ENCODE results near the gene DNASE1L2.

The DNASE1L2 gene, protein sequence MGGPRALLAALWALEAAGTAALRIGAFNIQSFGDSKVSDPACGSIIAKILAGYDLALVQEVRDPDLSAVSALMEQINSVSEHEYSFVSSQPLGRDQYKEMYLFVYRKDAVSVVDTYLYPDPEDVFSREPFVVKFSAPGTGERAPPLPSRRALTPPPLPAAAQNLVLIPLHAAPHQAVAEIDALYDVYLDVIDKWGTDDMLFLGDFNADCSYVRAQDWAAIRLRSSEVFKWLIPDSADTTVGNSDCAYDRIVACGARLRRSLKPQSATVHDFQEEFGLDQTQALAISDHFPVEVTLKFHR

DNA sequence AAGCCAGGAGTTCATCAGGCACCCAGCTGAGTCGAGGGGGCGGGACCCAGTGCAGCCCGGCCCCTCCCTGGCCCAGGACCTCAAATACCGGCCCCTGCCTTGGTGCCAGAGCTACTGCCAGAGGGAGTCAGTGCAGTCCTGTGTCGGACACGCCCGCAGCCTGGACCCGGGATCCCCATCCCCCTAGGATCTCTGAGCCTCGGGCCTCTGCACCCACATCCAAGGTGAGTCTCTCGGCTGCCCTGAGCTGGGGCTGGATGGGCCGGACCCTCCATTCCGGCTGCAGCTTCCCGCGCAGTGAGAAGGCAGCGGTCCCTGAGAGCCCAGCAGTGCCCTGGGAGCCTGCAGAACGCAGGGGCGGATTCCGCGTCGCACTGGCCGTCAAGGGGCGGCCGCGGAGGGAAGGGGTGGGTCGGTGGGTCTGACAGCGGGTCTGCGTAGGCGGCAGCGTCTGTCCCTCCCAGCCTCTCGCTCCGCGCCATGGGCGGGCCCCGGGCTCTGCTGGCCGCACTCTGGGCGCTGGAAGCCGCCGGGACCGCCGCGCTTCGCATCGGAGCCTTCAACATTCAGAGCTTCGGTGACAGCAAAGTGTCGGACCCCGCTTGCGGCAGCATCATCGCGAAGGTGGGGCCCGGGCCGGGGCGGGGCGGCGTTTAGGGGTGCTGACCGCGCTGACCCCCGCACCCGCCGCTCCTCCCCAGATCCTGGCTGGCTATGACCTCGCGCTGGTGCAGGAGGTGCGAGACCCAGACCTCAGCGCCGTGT is at the start of gene DNASE1L2:
Gene DNASE1L2, plus strand, starts transcription at position 108 of the 765 bp plus-strand sequence. Its CDS starts 373 bp downstream, at position 481.
- DNase-seq (ENCODE audit: low spot score): no peak

GRCh38 chr16:2186505-2186904 is 49.7 kb upstream of the DNASE1L2 start:
- DNase-seq (ENCODE audit: low spot score): no peak

DNA sequence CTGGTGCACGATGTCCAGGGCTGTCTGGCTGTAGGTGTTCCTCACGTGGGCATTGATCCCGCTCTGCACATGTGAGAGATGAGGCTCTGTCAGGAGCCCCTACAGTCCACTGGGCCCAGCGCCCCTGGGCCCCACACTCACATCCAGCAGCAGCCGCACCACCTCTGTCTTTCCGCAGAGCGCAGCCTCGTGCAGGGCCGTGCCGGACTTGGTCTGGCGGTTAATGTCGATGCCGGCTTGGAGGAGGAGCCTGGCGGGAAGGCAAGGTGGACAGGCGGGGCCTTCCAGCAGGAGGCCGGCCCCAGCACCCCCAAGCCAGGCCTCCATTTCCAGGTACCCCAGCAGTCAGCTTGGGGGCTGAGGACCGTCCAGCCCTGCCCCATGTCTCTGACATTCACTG is 49.0 kb upstream of the DNASE1L2 start:
- DNase-seq (ENCODE audit: low spot score): no peak

- DNase-seq (ENCODE audit: low spot score): no peak
These were observed 47.8 kb upstream of the DNASE1L2 start for GRCh38 chr16:2188395-2188794.

DNA sequence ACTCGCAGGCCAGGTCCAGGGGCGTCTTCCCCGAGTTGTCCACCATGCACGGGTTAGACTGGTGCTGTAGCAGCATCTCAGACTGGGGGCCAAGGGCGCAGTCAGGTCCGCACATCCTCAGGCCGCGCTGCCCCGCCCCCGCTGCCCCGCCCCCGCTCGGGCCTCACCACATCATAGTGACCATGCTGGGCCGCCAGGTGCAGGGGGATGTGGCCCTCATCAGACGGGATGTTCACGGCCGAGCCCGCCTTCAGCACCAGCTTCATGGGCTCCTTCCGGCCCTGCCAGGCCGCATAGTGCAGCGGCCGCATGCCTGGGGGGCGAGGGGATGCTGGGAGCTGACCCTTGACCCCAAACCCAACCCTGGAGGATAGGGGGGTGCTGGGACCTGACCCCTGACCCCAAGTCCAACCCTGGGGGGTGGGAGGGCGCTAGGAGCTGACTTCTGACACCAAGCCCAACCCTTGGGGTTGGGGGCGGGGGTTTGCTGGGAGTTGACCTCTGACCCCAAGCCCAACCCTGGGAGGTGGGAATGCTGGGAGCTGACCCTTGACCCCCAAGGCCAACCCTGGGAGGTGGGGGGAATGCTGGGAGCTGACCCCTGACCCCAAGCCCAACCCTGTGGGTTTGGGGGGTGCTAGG is 46.9 kb upstream of the DNASE1L2 start:
- DNase-seq (ENCODE audit: low spot score): no peak

- DNase-seq (ENCODE audit: low spot score): no peak
These were observed 46.1 kb upstream of the DNASE1L2 start for GRCh38 chr16:2190002-2190658.

DNA sequence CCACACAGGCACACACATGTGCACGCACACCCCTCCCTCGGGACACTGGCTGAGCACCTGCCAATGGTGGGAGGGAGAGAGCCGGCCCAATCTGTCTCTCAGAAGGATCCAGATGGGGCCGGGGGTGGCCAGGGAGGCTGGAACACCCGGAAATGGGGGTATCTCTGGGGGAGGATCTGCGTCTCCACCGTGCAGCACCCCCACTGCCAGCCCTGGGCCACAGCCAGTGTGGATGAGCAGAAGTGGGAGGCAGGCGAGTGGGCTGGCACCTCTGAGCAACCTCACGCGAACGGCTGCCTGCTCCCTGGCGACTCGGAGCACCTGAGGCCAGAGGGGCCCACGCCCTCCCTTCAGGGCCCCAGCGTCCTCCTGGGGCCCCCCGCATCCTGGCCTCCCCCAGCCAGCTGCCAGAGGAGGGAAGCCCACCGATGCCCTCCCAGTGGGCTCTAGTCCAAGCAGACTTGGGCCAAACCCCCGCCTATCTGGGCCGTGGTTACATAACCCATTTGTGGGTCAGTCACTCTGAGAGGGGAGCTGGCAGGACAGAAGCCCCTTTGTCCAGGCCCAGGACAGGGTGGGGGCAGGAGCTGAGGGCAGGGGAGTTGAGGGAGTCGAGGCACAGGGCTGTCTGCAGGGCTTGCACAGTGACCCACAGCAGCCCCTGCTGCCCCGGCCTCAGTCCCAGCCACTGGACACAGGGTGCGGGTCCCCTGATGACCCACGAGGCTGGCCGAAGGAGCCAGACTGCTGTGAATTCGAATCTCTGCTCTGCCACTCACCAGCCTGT is 45.4 kb upstream of the DNASE1L2 start:
- no peak for DNase-seq (ENCODE audit: low spot score)

DNA sequence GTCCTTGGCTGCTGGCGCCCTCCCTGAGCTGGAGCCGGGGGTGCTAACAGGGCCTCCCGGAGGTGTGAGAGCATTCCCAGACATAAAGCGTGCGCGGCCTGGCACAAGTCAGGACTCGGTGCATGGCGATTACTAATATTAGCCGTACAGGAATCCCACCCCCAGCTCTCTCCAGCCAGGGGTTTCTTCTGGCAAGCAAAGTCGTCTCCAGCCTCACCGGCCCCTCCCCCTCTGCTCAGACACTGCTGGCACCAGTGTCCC is 44.9 kb upstream of the DNASE1L2 start:
- DNase-seq (ENCODE audit: low spot score): no peak

DNA sequence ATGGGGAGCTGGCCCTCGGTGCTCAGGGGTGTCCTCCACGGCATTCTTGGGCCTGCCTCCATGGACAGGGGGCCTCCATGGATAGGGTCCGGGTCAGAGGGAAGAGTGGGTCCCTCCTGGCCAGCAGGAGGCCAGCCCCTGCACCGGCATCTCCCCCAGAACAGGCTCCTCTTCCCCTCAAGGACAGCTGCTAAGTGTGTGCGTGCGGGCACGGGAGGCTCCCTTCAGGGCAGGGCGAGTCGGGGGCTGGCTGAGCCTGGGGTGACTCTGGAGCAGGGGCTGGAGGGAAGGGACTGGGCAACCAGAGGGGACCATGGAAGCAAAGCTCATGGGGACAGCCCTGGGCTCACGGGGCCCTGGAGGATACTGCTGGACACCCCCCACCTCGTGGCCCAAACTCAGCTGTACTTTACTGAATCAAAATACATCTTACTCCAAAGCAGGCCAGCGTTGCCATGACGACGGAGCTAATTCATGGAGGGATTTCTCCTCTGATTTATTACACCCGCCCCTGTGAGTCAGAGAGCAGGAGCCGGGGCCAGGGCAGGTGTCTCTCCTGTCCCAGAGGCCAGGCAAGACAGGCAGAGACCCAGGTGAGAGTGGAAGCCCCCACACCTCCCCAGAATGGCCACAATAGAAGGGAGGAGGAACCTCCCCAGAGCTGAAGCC is 41.9 kb upstream of the DNASE1L2 start:
- DNase-seq (ENCODE audit: low spot score): no peak

- DNase-seq (ENCODE audit: low spot score): no peak
These were observed 41.4 kb upstream of the DNASE1L2 start for GRCh38 chr16:2194852-2195321.

DNA sequence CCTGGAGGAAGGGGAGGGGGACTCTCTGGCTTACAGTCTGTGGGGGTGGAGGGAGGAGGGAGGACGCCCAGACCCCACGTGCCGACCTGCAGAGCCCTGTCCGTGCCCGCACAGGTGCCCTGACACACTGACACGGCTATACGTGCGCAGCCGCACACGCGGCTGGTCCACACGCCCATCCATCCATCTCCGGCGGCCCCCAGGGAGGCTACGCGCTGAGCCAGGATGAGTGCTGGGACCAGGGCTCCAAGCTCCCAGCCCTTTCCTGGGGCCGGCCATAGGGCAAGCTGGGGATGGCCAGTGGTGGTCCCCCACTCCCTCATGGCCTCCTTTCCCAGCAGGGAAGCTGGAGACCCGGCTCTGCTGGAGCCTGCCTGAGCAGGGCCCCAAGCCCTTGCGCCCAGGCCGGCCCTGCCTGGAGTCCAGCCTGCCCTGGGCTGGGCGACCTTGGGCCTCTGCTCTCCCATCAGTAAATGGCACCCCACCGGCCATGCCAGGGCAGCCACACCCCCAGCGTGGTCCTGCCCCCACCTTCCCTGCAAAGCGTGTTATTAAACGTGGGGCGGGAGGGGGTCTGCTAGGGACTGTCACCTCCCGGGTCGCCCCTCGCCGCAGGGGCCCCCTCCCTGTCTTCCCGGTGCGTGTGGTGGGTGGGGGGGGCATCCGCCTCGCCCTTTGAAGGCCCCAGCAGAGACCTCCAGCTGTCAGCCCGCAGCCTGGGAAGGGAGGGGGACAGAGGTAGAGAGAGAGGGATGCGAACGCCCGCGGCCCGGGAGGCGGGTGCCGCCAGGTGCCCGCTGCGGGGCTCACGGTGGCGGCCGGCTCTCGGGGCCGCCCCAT is 40.7 kb upstream of the DNASE1L2 start:
- DNase-seq (ENCODE audit: low spot score): no peak

- DNase-seq (ENCODE audit: low spot score): no peak
These were observed 39.9 kb upstream of the DNASE1L2 start, which contains the start of gene CASKIN1 for GRCh38 chr16:2196162-2196980. TSS of gene CASKIN1 (minus strand) at chr16:2196605. CDS start at chr16:2196432, 173 bp downstream.

- no peak for DNase-seq (ENCODE audit: low spot score)
These were observed 39.2 kb upstream of the DNASE1L2 start for GRCh38 chr16:2196981-2197511.

GRCh38 chr16:2197765-2198164 is 38.5 kb upstream of the DNASE1L2 start:
- DNase-seq (ENCODE audit: low spot score): no peak

- no peak for DNase-seq (ENCODE audit: low spot score)
These were observed 38.0 kb upstream of the DNASE1L2 start for GRCh38 chr16:2198283-2198682.

GRCh38 chr16:2199095-2199494 is 37.1 kb upstream of the DNASE1L2 start:
- no peak for DNase-seq (ENCODE audit: low spot score)

- no peak for DNase-seq (ENCODE audit: low spot score)
These were observed 36.6 kb upstream of the DNASE1L2 start for GRCh38 chr16:2199621-2200139.

DNA sequence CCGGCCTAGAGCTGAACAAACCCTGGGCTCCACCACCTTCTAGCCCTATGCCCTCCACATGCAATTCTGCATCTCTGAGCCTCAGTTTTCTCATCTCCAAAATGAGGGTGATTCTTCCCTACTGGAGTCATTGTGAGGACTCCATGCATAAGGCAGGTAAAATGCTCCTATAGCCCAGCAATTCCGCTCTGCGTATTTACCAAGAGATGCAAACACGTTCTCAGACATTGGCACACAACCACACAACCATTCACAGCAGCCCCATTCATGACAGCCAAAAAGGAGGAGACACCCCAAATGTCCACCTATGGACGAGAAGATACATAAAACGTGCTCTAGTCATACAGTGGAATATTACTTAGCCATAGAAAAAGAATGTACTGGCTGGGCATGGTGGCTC is 35.9 kb upstream of the DNASE1L2 start:
- DNase-seq (ENCODE audit: low spot score): no peak

All from putamen (tissue), 1 donor.